Right lung (tissue), 5 donors: ENCODE results near the gene ASB8. TPM values are rescaled to one million over a fixed set of nuclear protein-coding genes. Genes with fewer than 3 reads are reported as not detected.
"Not testable (repeated sequence)": the region's sequence is repeated elsewhere in the genome, so short reads cannot be mapped to it uniquely, and the experiment has no call there.

Experiments used
- DNase-seq, 2 donors: peaks; one replicate each; pipeline ENCODE4 v3.0.0-alpha.2; 2013
- polyA plus RNA-seq, 5 donors: library from polyadenylated mRNA; unstranded; fragments of 120-200 nt; gene quantifications; one replicate each; pipeline versions ENCODE4 v1.2.1 to v1.2.3, GENCODE V29; 2013; ENCODE audit warnings: inconsistent platforms in 1 of 5, low replicate concordance in 1 of 5; ENCODE audit not compliant: insufficient read length in 5 of 5, insufficient read depth in 1 of 5

ASB8 gene
- polyA plus RNA-seq, 5 donors: 31.6 to 43.2 (median 37.5) TPM

DNA sequence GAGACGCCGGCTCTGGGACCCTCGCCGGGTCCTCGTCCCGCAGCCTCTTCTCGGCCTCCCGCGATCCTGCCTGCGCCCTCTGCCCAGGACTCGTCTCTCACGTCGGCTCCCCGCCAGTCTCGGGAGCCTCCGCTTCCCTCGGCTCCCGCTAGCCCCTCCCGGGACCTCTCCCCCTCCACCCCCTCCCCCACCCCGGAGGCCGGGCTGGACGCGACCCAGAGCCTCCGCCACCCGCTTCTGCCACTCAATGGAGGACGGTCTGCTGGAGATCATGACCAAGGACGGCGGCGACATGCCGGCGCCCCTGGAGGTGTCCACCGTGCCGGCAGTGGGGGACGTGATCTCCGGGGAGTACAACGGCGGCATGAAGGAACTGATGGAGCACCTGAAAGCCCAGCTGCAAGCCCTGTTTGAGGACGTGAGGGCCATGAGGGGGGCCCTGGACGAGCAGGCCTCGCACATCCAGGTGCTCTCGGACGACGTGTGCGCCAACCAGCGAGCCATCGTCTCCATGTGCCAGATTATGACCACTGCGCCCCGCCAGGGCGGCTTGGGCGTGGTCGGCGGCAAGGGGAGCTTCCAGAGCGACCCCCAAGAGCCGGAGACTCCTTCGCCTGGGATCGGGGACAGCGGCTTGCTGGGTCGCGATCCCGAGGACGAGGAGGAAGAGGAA, 26.7 kb upstream of the ASB8 start:
- no peak for DNase-seq

GRCh38 chr12:48183091-48183875, 26.0 kb upstream of the ASB8 start, which contains the start of gene CCDC184:
TSS of gene CCDC184 (plus strand) at chr12:48183644. CDS start at chr12:48184123, 479 bp downstream.
- DNase-seq: peak in 1 of 2 donors; percentile 73

DNA sequence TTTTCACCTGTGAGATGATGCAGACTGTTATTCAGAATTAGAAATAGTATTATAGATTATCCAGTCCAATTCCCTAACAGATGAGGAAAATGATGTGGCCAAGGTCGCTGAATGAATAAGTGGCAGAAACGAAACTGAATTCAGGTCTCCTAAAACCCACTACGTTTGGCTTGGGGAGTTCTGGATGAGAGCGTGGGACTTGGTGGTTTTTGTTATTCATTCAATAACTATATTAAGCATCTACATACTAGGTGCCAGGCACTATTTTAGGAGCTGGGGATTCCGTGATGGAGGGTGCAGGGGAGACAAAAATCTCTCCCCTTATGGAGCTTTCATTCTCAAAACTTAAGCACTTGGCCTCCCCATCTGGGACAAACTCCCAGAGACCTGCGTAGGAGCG, 25.3 kb upstream of the ASB8 start:
- no peak for DNase-seq

DNA sequence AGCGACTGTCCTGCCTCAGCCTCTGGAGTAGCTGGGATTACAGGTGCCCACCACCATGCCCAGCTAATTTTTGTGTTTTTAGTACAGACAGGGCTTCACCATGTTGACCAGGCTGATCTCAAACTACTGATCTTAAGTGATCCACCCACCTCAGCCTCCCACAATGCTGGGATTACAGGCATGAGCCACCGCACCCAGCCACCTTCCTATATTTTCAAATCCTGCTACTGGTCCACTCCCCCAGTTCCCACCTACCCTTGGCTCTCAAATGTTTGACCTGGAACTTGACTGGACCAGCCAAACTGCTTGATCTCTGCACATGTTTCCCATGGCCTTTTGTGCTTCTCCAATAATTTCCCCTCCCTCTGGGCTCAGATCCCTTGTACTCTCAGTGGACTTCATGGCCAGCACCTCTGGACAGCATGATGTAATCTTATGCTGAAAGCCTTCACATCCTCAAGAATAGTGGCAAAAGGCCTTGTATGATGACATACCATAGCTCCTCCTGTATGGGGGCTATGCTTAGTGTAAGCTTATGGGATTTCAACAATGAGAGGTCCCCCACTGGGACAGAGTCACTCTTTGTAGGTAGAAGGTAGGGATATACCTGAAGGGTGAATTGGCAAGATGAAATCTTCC, 23.7 kb upstream of the ASB8 start:
- no peak for DNase-seq

- DNase-seq: no peak
Measured at GRCh38 chr12:48180424-48180823, 23.1 kb upstream of the ASB8 start.

DNA sequence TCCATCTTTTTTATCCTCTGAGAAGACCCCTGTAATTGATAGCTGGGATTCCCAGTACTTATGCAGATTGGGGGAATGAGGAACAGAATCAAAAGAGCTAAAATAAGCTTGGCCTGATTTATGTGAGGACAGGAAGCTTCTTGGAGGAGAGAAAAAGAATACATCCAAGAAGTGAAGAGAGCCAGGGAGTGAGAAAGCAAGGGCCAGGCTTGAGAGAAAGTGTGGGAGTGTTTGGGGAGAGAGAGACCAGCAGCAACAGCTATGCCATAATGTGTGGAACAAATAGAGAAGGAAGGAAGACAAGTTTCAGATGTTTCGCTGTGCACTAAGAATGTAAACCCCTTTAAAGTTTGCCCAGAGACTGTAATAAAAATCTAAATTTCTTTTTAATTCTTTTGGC, 22.2 kb upstream of the ASB8 start:
- no peak for DNase-seq

DNA sequence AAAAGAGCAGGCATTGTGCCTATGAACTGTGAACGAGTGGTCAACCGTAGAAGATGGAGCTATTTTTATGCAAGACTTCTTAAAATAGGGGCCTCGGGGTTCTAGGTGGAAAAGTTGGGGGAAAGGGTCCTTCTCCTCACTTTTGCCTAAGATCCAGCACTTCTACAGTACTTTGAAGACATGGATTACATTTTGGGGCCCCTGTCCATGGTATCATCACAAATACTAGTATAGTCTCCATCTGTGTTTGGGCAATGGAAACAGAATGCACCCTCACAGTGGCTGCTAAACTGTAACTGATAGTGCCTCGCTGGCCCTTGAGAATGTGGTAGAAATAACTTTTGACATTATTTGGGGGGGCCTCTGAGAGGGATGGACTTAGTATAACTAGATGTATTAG, 20.7 kb upstream of the ASB8 start:
- DNase-seq: no peak

GRCh38 chr12:48176417-48176751, 19.1 kb upstream of the ASB8 start:
- no peak for DNase-seq

DNA sequence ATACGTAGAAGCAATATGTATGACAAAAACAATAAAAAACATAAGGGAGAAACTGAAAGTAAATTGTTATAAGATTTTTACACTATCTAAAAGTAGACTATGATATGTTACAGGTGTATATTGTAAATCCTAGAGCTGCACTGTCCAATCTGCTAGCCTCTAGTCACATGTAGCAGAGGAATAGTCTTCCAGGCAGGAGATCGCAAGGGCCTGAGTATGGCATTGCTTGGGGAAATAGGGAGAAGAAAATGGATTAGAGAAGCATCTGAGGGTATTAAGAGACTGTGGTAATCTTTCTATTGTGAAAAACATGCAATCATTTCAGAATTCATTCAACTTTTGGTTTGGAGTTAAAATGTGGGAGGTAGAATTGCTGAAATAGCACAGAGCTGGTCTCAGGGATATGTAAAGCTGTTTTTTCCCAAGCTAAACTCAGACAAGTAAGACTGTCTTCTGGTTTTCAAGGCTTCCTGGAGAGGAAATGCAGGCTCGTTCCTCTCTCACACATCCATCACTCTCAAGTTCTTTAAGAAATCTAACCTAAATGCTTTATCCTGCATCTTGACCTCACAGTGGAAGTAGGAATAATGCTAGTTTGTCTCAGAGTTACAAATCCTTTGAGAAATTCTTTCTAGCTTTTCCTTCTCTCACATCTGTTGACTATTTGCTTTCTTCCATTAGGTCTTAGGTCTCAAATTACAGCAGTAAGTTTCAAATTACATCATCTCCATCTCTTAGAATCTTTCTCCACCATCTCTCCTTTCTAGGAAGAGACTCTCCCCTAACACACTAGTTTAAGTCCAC, 18.5 kb upstream of the ASB8 start:
- DNase-seq: no peak

GRCh38 chr12:48169011-48169410, 11.7 kb upstream of the ASB8 start:
- no peak for DNase-seq

- DNase-seq: peak in 1 of 2 donors; percentile 45
Measured at GRCh38 chr12:48165089-48165981, 8.0 kb upstream of the ASB8 start.

- DNase-seq: no peak
Measured at GRCh38 chr12:48164451-48164850, 7.1 kb upstream of the ASB8 start.

DNA sequence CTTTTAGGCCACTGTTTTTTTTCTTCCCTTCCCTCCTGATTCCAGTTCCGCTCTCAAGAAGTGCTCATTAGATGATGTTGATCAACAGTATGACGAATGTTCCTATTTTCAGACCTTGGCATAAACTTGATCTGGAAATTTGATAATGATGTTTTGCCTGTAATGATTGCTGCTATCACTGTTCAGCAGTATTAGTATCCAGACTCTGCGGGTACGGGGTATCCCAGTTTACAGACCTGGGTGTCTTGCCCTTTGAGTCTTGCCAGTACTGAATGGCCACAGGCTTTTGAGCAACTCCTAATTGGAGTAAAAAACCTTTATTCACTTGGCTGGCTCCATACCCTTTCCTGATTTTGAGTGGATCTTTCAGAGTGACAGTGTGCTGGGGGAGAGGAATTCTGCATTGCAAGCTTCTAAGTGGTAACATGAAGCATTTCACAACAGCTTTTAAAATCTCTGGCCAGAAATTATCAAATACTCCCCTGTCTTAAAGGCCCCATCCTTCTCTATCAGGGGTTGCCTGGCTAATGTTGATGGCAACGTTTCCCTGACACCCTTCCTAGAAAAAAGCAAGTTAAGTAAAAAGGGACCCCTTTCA, 5.9 kb upstream of the ASB8 start:
- DNase-seq: no peak

DNA sequence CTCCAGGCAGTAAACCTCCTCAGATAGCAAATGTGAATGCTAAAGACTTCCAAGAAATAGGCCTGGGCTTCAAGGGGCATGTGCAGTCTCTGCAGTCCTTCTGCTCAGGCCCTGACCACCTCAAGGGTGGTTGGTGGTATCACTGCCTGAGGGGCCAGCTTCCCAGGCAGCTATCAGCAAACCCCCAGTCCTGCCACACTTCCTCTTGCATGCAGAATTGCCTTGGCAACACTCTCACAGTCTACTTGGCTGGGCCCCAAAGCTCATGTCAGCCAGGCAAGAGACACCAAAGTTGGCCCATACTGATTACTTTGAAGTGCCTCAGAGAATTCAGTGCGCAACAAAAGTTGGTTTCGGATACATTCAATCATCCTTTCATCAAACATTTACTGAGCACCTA, 3.5 kb upstream of the ASB8 start:
- no peak for DNase-seq

DNA sequence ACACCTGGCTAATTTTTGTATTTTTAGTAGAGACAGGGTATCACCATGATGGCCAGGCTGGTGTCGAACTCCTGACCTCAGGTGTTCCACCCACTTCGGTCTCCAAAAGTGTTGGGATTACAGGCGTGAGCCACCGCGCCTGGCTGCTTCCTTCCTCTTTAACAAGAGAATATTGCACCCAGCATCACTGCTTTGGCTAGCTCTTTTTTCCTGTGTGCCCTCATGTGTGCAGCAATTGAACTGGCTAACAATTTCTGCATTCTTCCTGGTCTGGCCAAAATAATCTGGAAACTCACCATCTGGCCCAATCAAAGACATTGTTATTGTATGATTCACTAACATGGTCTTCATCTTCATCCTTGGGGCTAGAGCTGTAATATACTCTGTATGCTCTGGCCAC, 2.7 kb upstream of the ASB8 start:
- DNase-seq: no peak

DNA sequence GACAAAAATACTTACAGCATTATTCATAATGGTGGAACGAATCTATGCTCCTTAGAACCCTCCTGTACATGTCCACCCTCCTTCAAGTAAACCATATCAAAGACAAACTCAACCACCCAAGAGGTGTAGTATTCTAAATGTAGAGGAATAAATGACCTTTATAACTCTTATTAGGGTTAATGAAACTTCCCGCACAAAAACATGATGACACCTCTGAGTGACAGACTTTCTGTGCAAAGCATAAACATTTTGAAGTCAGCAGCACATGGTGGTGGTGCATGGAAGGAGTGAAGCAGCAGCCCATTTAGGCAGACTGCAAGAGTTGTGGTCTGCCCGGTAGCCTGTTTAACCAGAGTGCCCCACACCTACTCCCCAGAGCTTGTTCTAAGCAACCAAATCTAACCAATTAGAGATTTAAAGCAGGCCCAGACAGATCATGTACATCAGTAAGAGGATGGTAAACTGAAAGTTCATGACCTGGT, 615 bp upstream of the ASB8 start:
- no peak for DNase-seq

DNA sequence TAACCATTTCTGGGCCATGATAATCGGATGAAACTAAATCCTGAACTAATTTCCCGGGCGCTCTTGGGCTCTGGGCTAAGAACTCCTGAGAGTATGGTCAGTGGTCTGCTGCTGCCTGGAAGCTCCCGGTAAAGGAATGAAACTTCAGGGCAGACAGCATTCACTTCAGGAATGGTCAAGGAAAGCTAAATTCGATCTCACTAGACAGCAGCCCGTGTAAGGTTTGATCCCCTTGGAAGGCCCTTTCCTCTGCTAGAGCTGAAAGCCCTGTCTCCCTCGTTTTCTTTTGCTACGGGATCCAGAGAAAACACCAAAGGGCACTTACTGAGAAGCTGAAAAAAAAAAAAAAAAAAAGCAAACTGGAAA, 680 bp downstream of the ASB8 start:
- no peak for DNase-seq

GRCh38 chr12:48155786-48156185, 1.5 kb downstream of the ASB8 start:
- not testable (repeated sequence) for DNase-seq

- no peak for DNase-seq
Measured at GRCh38 chr12:48151103-48151771, 6.1 kb downstream of the ASB8 start.

GRCh38 chr12:48145981-48146380, 11.3 kb downstream of the ASB8 start:
- DNase-seq: no peak
